Activated naive CD4-positive, alpha-beta T cell (primary cell): Measurements from ENCODE around the gene STKLD1.
"Not testable (repeated sequence)": the region's sequence is repeated elsewhere in the genome, so short reads cannot be mapped to it uniquely, and the experiment has no call there.

Experiments used
- DNase-seq, 4 experiments: peaks; one replicate each; lab custom pipeline; 2025; lab: John Stamatoyannopoulos, UW

STKLD1 gene

DNA sequence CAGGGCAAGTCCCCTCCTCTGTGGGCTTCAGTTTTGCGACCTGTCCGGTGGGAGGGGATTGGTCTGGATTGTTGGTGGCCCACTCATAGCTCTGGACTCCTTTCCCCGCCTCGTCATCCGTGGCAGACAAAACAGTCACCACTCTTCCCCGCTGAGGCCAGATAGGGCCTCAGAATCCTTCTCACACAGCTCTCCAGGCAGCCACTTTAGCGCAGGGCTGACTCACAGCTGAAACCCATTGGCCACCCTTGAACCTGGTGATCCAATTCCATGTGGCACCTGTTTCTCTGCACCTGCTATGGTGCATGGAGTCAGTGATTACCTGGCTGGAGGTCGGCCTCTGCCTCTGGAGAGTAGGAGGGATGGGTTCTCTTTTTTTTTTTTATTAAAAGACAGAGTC is 67.8 kb downstream of the STKLD1 start:
- DNase-seq: no peak

DNA sequence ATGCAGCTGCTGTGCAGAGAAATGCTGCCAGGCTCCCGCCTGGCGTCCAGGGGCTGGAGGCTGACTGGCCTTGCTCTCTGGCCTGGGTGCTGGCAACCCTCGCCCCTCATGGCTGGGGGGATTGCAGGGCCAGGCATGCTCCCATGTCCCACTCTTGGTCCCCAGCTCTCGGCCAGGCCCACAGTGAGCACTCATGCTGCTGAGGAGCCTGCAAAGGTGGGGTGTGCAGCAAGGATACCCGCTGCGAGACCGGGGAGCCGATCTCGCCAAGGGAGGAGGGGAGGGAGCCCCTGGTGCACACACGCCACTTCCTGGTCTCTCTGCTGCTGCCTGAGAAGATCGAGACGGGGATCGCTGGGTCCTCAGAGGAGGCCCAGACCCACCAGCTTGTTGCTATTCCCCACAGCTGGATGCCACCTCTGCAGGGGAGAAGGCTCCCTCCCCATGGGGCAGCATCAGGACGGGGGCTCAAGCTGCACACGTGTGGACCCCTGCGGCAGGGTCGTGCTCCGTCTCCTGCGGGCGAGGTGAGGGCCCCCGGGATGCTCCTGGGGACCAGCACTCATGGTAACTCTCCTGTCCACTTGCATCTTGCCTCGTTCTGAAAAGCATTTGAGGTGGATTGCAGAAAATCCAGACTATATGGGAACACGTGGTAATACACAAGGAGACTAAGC is 69.3 kb downstream of the STKLD1 start:
- DNase-seq: no peak

DNA sequence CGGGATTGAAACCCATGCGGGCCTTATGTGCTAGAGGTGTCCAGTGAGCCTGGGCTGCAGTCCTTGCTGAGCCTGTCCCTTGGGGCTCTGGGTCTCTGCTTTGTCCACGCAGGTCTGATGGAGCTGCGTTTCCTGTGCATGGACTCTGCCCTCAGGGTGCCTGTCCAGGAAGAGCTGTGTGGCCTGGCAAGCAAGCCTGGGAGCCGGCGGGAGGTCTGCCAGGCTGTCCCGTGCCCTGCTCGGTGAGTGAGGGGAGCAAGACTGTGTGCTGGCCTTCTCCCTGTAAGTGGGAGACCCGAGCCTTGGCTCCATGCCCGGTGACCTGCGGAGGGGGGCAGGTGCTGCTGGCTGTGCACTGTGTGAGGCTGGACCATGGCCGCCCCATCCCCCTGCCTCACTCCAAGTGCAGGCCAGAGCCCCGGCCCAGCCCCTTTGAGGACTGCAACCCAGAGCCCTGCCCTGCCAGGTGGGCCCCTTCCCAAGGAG is 72.4 kb downstream of the STKLD1 start:
- DNase-seq: no peak

DNA sequence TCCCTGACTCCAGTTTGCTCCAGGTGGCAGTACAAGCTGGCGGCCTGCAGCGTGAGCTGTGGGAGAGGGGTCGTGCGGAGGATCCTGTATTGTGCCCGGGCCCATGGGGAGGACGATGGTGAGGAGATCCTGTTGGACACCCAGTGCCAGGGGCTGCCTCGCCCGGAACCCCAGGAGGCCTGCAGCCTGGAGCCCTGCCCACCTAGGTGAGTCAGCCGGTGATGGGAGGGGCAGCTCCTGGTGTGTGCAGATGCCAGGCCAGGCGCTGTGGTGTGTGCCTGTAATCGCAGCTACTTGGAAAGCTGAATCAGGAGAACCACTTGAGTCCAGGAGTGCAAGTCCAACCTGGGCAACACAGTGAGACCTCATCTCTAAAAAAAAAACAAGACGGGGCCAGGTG is 73.6 kb downstream of the STKLD1 start:
- DNase-seq: no peak

DNA sequence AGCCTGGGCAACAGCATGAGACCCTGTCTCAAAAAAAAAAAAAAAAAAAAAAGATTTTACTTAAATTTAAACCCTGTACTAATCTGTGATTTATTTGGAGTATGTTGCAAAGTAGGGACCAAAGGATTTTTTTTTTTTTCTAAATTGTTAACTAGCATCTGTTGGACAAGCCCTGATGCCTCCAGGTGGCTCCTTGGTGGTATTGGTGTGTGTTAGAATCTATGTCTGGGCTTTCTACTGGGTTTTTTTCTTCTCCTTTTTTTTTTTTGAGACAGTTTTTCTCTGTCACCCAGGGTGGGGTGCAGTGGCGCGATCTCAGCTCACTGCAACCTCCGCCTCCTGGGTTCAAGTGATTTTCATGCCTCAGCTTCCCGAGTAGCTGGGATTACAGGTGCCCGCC is 75.7 kb downstream of the STKLD1 start:
- not testable (repeated sequence) for DNase-seq

DNA sequence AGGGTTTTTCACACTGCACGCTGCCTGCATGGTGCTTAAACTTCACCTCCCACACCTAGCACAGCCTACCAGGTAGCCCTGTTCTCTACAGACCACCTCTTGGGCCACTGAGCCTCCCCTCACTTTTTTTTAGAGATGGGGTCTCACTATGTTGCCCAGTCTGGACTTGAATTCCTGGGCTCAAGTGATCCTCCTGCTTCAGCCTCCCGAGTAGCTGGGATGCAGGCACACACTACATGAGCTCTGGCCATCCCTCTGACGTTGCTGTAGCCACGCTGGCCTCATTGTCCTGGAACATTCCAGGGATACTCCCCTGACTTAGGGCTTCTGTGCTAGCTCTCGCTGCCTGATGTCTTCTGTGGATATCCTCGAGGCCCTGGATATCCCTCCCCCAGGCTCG is 76.4 kb downstream of the STKLD1 start:
- DNase-seq: no peak

DNA sequence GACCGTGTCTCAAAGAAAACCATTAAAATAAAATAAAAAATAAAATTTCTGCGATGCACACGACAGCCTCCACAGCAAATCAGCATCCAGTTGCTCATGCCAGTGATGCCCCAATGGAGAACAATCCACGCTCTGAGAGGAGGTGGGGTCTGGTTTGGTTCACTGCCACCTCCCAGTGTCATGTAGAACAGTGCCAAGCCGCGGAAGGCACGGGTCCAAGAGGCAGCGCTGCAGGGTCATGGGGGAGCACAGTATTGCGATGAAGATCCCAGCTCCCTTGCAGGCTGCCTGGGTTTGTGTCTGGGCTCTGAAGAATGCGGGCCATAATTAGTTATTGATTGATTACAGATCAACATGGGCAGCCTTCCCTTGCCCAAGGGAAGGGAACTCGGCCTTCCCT is 77.5 kb downstream of the STKLD1 start:
- DNase-seq: no peak

DNA sequence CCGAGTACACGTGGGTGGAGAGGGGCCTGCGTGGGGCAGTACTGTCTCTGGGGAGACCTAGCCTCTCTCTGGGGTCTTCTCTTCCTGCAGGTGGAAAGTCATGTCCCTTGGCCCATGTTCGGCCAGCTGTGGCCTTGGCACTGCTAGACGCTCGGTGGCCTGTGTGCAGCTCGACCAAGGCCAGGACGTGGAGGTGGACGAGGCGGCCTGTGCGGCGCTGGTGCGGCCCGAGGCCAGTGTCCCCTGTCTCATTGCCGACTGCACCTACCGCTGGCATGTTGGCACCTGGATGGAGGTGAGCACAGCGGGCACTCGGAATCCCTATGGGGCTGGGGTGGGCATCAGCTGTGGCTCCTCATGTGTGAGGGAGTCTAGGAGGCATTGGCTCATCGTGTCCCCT is 78.2 kb downstream of the STKLD1 start:
- DNase-seq: no peak

DNA sequence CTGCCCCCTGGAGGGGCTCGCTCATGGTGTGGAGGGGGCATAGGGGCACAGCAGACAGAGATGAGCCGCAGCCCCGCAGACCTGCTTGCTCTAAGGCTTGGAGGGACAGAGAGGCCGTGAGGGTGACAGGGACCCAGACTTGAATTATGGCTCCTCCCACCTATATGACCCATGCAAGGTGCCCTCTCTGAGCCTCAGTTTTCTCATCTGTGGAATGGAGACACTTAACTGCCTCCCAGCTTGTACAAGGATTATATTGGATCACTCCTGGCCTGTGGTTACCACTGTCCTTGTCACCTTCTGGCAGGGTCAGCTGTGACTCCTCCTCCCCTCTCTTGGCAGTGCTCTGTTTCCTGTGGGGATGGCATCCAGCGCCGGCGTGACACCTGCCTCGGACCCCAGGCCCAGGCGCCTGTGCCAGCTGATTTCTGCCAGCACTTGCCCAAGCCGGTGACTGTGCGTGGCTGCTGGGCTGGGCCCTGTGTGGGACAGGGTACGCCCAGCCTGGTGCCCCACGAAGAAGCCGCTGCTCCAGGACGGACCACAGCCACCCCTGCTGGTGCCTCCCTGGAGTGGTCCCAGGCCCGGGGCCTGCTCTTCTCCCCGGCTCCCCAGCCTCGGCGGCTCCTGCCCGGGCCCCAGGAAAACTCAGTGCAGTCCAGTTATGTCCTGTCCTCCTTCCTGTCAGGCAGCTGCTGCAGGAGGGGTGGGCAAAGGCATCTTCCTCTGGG is 78.9 kb downstream of the STKLD1 start:
- DNase-seq: no peak
